HS-5 (cell line): ENCODE measurements around the gene GRM5.
"Not testable (repeated sequence)": the region's sequence is repeated elsewhere in the genome, so short reads cannot be mapped to it uniquely, and the experiment has no call there.

Experiments used
- DNase-seq: peaks from one replicate; pipeline ENCODE4 v3.0.0-alpha.2; 2012; ENCODE audit warnings: low read depth

GRM5 gene

GRCh38 chr11:89065651-89066201 lies at the start of gene GRM5:
Gene GRM5, minus strand, starts transcription at chr11:89065982. Its CDS starts 18,110 bp downstream, at chr11:89047872.
- DNase-seq, result not testable (repeated sequence)

GRCh38 chr11:89097956-89098355 lies 32.2 kb upstream of the GRM5 start:
- DNase-seq, result peak; percentile 2

DNA sequence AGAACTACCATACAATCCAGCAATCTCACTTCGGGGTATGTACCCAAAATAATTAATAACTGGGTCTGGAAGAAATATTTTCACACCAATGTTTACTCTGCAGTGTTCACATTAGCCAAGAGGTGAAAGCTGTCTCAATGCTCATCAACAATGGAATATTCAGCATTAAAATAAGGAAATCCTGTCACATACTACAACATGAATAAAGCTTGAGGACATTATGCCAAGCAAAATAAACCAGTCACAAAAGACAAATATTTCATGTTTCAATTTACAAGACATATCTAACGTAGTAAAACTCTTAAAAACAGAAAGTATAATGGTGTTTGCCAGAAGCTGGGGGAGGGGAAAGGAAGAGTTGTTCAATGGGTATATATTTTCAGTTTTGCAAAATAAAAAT lies 28.0 kb upstream of the GRM5 start:
- DNase-seq, result not testable (repeated sequence)

DNA sequence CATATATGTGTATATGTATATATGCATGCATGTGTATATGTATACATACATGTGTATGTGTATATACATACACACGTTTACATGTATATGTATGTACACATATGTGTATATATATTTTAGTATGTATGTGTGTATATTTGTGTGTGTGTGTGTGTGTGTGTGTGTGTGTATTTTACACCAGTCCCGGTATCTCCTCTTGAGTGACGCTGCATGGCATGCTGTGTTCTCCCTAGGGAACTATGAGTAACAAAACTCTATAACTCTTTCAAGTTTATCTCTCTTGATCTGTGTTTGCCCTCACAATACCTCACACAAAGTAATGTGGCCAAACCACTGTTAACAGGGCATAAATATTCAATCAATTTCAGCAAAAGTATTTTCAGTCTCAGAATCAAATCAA lies 19.2 kb upstream of the GRM5 start:
- not testable (repeated sequence) for DNase-seq

GRCh38 chr11:89070911-89071310 lies 5.1 kb upstream of the GRM5 start:
- DNase-seq, result not testable (repeated sequence)

- DNase-seq, result no peak
These were observed 1.5 kb upstream of the GRM5 start for GRCh38 chr11:89067264-89067663.

DNA sequence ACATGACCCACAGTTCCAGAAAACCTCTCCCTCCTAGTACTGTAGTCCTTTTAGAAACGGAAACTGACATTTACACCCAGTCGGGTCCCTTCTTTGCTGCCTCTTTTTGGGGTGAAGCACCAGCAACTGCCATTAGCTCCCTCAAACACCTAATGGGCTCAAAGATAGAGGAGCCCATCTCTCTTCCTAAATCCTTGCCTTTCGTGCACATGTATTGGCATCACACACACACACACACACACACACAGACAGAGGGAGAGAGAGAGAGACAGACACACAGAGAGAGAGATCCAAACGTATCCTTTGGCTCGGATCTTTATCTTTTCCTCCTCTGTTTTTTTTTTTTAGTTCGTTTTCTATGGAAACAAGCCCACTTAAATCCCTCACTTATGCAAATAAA lies 716 bp downstream of the GRM5 start:
- no peak for DNase-seq

DNA sequence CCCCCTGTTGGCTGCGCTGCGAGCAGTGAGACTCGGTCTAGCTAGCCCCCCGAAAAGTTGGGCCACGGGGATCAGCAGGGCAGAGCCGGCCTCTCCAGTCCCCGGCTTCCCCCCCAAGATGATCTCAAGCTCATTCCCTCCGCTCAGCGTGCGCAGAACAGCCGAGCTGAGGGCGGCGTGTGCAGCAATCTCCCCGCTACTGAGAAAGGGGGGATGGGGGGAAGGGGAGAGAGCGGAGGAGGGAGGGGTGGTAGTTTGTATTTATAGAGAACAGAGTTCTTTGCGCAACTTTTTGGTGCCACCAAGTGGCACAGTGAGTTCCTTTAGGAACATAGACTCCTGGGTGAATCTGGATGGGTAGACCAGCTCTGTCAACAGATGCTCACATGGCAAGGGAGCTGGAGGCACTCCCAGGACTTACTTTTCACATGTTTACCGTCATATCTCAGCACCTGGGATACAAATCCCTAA lies 2.3 kb downstream of the GRM5 start:
- not testable (repeated sequence) for DNase-seq

DNA sequence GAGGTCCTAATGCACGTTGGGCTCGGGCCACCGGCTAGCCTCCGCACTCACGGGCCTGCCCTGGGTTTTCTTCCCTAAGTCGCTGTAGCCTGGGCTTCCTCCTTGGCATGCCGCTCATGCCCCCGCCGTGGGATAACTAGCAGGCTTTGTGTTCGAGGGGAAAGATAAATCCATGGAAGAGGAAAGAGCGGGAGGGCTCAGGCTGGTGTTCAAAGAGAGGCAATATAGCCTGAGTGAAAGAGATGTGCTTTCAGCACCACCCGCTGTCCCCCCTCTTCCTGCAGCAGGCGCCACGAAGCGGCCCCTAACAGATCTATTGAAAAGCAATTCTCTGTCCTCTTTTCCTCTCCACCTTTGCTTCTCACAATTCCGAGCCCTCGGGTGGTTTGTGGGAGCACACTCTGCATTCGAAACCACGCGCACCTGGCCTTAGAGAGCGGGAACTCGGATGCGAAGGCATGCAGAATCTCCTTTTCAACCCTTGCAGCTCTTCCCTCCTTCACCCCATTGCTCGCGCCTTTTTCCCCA lies 2.9 kb downstream of the GRM5 start:
- DNase-seq, result not testable (repeated sequence)

DNA sequence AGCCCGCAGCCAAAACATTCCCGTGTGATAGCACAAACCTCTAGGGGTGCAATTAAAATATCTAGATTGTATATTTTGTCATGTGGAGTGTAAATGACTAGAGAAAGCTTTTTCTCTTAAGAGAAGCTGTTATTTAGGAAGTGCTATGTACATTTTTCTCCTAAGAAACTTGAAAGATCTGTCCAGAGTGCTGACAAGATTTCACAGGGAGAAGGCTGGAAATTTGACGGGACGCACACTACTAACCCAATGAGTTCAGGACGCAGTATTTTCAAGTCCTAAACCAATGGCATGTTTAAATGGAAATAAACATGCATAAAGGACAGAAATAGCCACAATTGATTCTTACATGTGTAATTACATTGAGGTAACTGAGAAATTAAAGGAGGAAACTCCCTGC lies 3.9 kb downstream of the GRM5 start:
- not testable (repeated sequence) for DNase-seq

DNA sequence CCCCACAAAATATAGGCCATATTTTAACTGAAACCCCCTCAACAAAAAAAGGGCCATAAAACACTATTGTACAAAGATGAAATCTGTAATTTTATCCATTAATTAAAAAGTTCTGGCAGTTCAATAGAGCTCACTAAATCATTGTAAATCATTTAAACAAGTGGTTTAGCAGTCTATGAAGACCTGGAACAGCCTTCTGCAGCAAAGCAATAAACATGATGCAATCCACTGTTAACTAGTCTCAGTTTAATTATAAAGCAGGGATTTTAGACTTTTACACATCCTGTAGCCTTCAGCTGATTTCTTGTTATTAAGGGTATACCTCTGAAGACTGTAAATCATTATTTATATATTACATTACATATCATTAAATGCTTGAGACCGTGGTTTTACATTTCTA lies 8.4 kb downstream of the GRM5 start:
- not testable (repeated sequence) for DNase-seq

- DNase-seq, result no peak
These were observed 13.6 kb downstream of the GRM5 start for GRCh38 chr11:89052220-89052619.

DNA sequence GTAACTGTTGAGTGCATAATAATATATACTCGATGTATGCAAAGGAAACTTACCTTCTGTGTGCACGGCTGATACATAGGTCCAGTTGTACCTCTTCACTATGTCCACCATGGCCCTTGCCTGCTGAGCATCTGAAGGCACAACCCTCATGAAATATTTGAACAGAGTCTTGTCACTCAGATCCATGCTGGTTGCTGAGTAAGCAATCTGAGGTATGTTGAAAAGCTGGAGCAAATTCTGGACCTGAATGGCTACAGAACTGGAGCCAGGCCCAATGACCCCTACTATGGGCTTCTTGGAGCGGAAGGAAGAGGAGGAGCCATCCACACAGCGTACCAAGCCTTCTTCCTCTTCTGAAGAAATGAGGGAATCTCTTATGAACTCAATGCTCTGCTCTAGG lies 18.6 kb downstream of the GRM5 start:
- DNase-seq, result not testable (repeated sequence)

DNA sequence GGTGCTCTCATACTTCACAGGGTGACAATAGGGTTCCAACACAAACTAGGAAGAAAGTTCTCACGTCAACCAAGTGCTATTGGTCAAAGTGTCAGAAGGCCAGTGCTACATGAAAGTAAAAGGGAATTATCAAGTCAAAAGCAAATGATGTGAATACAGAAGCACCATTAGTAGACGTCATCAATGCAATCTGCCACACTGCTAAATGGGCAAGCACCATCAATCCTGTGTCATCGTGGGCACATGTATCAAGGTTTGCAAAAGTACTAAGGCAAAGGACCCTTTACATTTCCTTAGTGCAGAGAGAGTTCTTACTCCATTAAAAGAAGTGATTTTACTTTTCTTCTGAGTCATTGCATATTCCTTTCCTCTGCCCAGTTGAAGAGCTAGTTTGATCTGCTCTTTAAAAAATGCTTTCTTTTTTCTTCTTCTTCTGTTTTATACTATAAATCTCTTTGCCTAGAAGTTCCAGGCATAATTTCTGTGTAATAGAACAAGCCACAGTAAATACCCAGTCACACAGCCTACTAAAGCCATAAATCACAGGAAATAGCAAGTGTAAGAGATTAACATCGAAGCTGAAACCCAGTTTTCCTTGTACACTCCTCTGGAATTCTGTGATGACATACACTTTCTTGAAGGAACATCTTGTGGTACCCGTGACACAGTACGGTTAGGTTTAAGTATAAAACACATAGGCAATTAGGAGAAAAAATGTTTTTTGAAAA lies 21.8 kb downstream of the GRM5 start:
- DNase-seq, result not testable (repeated sequence)

- not testable (repeated sequence) for DNase-seq
These were observed 36.1 kb downstream of the GRM5 start for GRCh38 chr11:89029671-89030070.

- DNase-seq, result no peak
These were observed 44.4 kb downstream of the GRM5 start for GRCh38 chr11:89021339-89021738.

GRCh38 chr11:89019827-89020547 lies 45.8 kb downstream of the GRM5 start:
- peak; percentile 15 for DNase-seq

- no peak for DNase-seq
These were observed 49.6 kb downstream of the GRM5 start for GRCh38 chr11:89016214-89016613.

DNA sequence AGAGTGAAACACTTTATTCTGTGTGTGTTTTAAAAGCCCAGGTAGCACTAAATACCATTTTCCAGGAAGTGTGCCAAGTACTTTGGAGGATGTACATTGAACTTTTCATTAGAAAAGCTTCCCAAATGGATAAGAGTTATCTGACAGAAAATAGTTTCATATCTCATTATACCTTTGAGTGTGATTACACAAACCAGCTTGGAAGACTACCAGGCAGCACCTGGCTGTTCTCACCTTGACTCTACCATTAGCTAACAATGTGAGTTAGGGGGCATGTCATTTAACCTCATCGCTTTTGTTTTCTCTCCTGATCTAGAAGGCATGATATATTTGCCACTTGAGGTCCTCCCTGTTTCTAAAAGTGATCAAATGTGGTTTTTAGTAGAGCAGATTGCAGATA lies 50.2 kb downstream of the GRM5 start:
- DNase-seq, result no peak

DNA sequence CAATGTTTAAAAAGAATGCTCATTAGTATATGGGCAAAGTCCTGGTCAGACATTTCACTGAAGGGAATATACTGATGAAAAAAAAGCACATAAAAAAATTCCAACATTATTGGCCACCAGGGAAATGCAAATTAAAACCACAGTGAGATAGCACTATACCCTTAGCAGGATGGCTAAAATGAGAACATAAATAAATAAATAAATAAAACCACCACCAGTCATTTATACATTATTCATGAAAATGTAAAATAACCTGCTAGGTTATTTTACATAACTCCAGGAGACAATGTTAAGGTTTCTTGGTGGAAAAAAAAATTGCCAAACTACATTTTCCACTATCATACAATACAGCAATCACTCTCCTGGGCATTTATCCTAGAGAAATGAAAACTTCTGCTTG lies 64.9 kb downstream of the GRM5 start:
- DNase-seq, result not testable (repeated sequence)

DNA sequence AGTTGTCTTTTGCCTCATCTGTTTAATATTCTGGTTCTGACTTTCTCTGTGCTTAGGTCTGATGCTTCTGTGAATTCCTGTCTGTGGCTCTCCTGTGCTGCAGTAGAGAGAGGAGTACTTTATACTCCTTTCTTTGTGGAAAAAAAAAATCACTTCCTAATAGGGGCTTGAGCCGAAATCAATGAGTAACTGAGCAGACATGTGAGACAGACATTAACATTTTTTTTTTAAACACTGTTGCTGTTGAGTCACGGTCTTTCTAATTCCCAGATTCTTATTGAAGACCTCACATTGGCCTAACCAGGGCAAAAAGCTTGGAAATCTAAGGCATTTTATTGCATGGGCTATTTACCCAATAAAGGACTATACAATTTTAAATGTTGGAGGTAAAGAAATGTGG lies 86.1 kb downstream of the GRM5 start:
- peak; percentile 20 for DNase-seq

- DNase-seq, result not testable (repeated sequence)
These were observed 86.8 kb downstream of the GRM5 start for GRCh38 chr11:88978992-88979391.

DNA sequence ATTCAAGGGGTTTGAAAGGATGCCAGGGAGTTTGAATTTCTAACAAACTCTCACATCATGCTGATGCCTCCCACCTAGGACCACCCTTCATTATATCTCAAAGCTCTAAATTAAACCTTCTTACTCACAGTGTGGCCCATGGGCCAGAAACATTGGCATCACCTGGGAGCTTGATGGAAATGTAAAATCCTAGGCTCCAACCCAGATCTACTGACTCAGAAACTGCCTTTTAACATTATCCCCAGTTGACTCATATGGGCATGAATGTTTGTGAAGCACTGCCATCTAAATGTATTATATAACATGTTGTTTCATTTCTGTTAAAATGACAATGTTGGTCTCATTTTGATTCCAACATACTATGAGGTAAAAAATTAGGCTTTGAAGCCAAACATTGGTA lies 90.3 kb downstream of the GRM5 start:
- not testable (repeated sequence) for DNase-seq
